Activated CD4-positive, alpha-beta memory T cell treated with anti-CD3 and anti-CD28 coated beads for 36 hours (primary cell): Measurements from ENCODE around the gene MAP2. TPM values are rescaled to one million over a fixed set of nuclear protein-coding genes. Genes with fewer than 3 reads are reported as not detected.
A peak's percentile ranks its signal among the peaks of the same experiment; 100 is the strongest.

Experiments used
- CTCF ChIA-PET: fragments of 350-600 bp; sonication (Branson Sonifier 250); formaldehyde crosslinking; loops from one replicate; lab custom pipeline; 2021; ENCODE audit warnings: antibody characterized with exemption, inconsistent platforms; lab: Charles Lee
- POLR2A ChIA-PET: fragments of 350-600 bp; sonication (Branson Sonifier 250); formaldehyde crosslinking; loops from one replicate; lab custom pipeline; 2021; ENCODE audit warnings: antibody characterized with exemption; lab: Charles Lee
- DNase-seq: peaks from one replicate; pipeline ENCODE4 v3.0.0-alpha.2; 2020
- H3K27ac Mint-ChIP-seq: one replicate; pipeline ENCODE4 v1.8.0; 2021; ENCODE audit warnings: mixed read lengths
- H3K27me3 Mint-ChIP-seq: one replicate; pipeline ENCODE4 v1.8.0; 2021; ENCODE audit warnings: mixed read lengths
- H3K36me3 Mint-ChIP-seq: one replicate; pipeline ENCODE4 v1.8.0; 2021; ENCODE audit warnings: mixed read lengths
- H3K4me1 Mint-ChIP-seq: one replicate; pipeline ENCODE4 v1.8.0; 2021; ENCODE audit warnings: low read depth, mixed read lengths
- H3K4me3 Mint-ChIP-seq: one replicate; pipeline ENCODE4 v1.8.0; 2021; ENCODE audit warnings: mild to moderate bottlenecking, mixed read lengths
- H3K9me3 Mint-ChIP-seq: one replicate; pipeline ENCODE4 v1.8.0; 2021; ENCODE audit warnings: mixed read lengths
- intact Hi-C: fragments of 100-400 bp; cut with micrococcal nuclease; formaldehyde crosslinking; loops from one replicate; pipeline ENCODE4 v1.15.1; 2023
- total RNA-seq, 2 experiments: library from RNA; stranded (reverse); gene quantifications; one replicate each; pipeline ENCODE4 v1.2.3, GENCODE V29; 2021

MAP2 gene
- total RNA-seq, 2 experiments from 2014 or later: 0.07 to 0.27 TPM

DNA sequence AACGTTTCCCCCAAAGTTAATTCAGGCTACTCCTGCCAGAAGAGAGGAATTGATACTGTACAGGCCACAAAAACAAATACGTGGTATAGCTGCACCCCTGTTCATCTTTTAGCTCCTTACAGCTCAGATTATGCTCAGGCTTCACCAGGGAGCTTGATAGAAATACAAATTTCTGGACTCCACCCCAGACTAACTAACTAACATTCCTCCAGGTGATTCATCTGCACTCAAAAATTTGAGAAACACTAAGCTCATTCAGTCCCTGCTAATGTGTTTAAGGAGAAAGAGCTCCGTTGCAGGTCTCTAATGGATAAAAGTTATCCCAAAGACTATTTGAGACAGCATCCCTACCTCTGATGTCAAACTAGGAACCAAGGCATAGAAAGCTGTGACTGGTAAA, 311.0 kb downstream of the MAP2 start:
- H3K4me3 Mint-ChIP-seq: no peak overlapping the region
- DNase-seq: no peak
- POLR2A ChIA-PET: no interaction called here
- CTCF ChIA-PET: no interaction called here
- H3K27me3 Mint-ChIP-seq: no peaks in the 10 kb centered on the region
- H3K9me3 Mint-ChIP-seq: no peaks in the 10 kb centered on the region
- H3K36me3 Mint-ChIP-seq: no peaks in the 10 kb centered on the region
- intact Hi-C loops: no loop called here
- no peaks in the 10 kb centered on the region for H3K4me1 Mint-ChIP-seq
- no peak overlapping the region for H3K27ac Mint-ChIP-seq

DNA sequence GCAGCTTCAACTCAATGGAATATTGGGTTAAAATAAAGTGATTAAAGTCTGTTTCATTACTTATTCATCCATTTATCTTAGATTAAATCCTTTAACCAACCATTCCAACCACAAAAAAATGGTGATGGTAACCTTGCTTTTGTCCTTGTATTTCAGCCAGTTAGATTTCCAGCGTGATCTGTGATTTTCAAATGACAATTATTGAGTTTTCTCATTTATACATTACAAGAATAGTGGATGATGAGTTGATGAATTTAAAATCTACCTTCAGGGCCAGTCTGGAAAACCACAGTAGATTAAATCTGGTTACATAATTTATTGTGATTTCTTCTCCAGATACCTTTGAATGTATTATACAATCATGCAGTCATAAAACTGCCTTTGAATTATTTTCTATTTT, 318.1 kb downstream of the MAP2 start:
- no peak for DNase-seq
- no peaks in the 10 kb centered on the region for H3K36me3 Mint-ChIP-seq
- no peaks in the 10 kb centered on the region for H3K4me1 Mint-ChIP-seq
- intact Hi-C loops: no loop called here
- no peaks in the 10 kb centered on the region for H3K27me3 Mint-ChIP-seq
- ChIA-PET POLR2A (no interaction called here), CTCF (no interaction called here)
- no peak overlapping the region for H3K4me3 Mint-ChIP-seq
- H3K27ac Mint-ChIP-seq: no peak overlapping the region
- no peaks in the 10 kb centered on the region for H3K9me3 Mint-ChIP-seq

DNA sequence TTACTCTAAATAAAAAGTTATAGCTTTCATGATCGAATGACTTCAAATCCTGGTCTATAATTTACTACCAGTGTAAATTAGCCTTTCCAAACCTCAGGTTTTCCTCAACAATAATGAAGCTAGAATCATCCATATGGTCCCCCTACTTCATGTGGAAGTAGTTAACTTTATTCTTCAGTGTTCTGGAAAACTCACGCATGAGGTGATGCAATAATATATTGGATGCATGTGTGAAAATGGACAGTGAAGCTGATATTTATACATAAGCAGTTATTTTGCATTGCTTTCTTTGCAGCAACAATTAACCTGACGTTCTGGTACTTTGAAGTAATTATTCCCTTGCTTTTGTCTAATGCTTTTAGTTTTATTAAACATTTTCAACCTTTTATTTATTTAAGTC, 329.2 kb downstream of the MAP2 start:
- H3K9me3 Mint-ChIP-seq: no peaks in the 10 kb centered on the region
- intact Hi-C loops: no loop called here
- CTCF ChIA-PET: no interaction called here
- H3K27ac Mint-ChIP-seq: no peak overlapping the region
- no peaks in the 10 kb centered on the region for H3K36me3 Mint-ChIP-seq
- no peak overlapping the region for H3K4me3 Mint-ChIP-seq
- POLR2A ChIA-PET: no interaction called here
- H3K4me1 Mint-ChIP-seq: no peaks in the 10 kb centered on the region
- DNase-seq: no peak
- no peaks in the 10 kb centered on the region for H3K27me3 Mint-ChIP-seq

DNA sequence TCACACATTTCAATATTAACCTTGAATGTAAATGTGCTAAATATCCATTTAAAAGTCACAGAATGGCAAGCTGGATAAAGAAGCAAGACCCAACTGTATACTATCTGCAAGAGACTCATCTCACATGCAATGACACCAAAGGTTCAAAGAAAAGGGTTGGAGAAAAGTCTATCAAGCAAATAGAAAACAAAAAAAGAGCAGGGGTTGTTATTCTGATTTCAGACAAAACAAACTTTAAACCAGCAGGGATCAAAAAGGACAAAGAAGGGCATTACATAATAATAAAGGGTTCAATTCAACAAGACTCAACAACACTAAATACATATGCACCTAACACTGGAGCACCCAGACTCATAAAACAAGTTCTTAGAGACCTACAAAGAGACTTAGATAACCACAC, 333.3 kb downstream of the MAP2 start:
- no peak for DNase-seq
- Mint-ChIP-seq H3K36me3 (no peaks in the 10 kb centered on the region), H3K4me3 (no peak overlapping the region), H3K4me1 (no peaks in the 10 kb centered on the region), H3K27me3 (no peaks in the 10 kb centered on the region), H3K27ac (no peak overlapping the region), H3K9me3 (no peaks in the 10 kb centered on the region)
- ChIA-PET POLR2A (no interaction called here), CTCF (no interaction called here)
- intact Hi-C loops: no loop called here

DNA sequence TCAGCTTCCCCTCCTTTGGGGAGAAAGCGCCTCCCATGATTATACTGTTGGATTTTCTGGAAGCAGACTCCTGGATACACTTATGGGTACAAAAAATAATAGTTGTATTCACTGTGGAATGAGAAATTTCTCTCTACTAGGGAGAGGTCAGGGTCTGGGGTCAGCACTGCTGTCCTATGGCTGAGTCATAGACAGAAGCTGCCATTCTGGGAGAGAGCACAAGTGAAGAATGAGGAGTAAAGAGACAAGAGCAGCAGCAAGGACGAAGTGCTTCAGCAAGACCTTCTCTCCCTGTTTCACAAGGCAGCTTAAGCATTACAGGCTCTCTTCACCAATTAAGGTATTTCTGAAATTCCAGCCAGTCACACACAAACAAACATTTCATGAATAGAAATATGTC, 337.7 kb downstream of the MAP2 start:
- no peaks in the 10 kb centered on the region for H3K9me3 Mint-ChIP-seq
- intact Hi-C loops: no loop called here
- no peak overlapping the region for H3K27ac Mint-ChIP-seq
- DNase-seq: no peak
- no peaks in the 10 kb centered on the region for H3K27me3 Mint-ChIP-seq
- CTCF ChIA-PET: no interaction called here
- POLR2A ChIA-PET: no interaction called here
- no peaks in the 10 kb centered on the region for H3K36me3 Mint-ChIP-seq
- no peaks in the 10 kb centered on the region for H3K4me1 Mint-ChIP-seq
- H3K4me3 Mint-ChIP-seq: no peak overlapping the region

DNA sequence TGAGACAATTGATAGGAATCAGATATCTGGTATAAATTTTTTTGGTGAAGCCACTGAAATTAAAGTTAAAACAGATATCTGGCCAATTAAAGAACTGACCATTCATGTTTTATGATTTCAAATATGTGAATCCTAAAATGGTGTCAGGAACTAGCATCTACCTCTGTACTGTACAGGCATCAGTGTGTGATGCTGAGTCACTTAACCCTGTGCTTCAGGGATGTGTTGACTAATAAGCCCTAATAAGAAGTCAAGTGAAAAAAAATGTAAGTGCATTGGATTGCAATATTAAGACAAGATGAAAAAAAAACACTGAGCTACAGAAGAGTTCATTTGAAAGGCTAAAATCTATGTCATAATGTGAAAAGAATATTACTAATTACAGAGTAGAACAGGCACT, 338.7 kb downstream of the MAP2 start:
- POLR2A ChIA-PET: no interaction called here

DNA sequence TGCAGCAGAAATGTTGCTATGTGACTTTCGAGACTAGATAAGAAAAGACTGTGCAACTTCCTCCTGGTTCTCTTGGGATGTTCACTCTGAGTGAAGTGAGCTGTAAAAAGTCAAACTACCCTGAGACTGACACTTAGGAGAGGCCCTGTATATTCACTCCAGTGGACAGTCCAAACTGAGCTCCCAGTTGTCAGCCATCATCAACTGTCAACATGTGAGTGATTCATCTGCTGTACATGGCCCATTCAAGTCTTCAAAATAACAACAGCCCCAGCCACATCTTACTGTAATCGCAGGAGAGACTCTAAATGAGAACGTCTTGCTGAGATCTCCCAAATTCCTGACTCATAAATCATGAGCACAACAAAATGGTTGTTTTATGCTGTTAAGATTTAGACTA, 339.3 kb downstream of the MAP2 start:
- no peak overlapping the region for H3K27ac Mint-ChIP-seq
- H3K36me3 Mint-ChIP-seq: no peaks in the 10 kb centered on the region
- no peak for DNase-seq
- no peaks in the 10 kb centered on the region for H3K9me3 Mint-ChIP-seq
- no peak overlapping the region for H3K4me3 Mint-ChIP-seq
- intact Hi-C loops: no loop called here
- CTCF ChIA-PET: interaction anchor here (1.5 kb wide), 1 partner anchor 436 kb away, joined by 3 read pairs; no protein-coding TSS in a partner anchor
- H3K27me3 Mint-ChIP-seq: no peaks in the 10 kb centered on the region
- POLR2A ChIA-PET: no interaction called here
- no peaks in the 10 kb centered on the region for H3K4me1 Mint-ChIP-seq

More for the DNA sequence above, 338.7 kb downstream of the MAP2 start:
- Mint-ChIP-seq H3K36me3 (no peaks in the 10 kb centered on the region), H3K27ac (no peak overlapping the region), H3K27me3 (no peaks in the 10 kb centered on the region), H3K4me3 (no peak overlapping the region), H3K4me1 (no peaks in the 10 kb centered on the region), H3K9me3 (no peaks in the 10 kb centered on the region)
- intact Hi-C loops: no loop called here
- CTCF ChIA-PET: no interaction called here
- no peak for DNase-seq

DNA sequence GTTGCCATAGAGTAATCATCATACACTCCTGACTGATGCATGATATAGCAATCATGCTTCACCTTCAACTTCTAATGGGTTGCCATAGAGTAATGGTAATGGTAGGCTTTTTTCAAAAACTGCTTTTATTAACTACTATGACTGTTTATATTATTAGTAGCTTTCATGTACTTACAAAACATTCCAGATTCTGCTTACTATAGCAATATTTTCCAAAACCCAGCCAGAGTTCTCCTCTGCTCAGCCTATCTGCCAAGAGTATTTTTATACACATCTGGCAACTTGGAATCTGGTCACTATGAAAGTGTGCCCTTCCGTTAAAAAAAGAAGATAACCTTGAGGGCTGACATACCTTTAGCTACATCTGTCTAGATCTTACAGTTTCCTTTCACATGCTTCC, 342.8 kb downstream of the MAP2 start:
- POLR2A ChIA-PET: no interaction called here
- H3K4me3 Mint-ChIP-seq: no peak overlapping the region

DNA sequence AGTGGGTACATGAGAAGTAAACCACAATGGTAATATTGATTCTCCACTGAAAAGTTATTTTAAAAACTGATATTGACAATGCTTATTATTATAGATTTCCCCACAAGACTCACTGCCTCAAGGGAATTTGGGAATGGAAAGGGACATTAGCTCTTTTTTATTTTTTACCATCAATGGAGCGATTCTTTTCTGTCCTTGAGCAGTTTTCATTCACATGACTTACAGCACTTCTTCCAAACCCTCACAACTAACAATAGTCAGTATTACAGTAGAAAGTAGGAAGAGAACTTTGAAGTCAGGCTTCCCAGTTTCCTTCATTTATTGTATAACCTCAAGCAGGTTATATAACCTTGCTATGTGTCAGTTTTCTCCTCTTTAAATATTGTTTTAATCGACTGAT, 343.5 kb downstream of the MAP2 start:
- Mint-ChIP-seq H3K4me3 (no peak overlapping the region), H3K9me3 (no peaks in the 10 kb centered on the region), H3K4me1 (peaks cover 5% of the 10 kb centered on the region), H3K27ac (no peak overlapping the region), H3K27me3 (peaks cover 9% of the 10 kb centered on the region), H3K36me3 (no peaks in the 10 kb centered on the region)
- intact Hi-C loops: no loop called here
- POLR2A ChIA-PET: no interaction called here
- no peak for DNase-seq
- CTCF ChIA-PET: no interaction called here

More for the DNA sequence above, 342.8 kb downstream of the MAP2 start:
- H3K27me3 Mint-ChIP-seq: peaks cover 9% of the 10 kb centered on the region
- CTCF ChIA-PET: no interaction called here
- DNase-seq: no peak
- no peak overlapping the region for H3K27ac Mint-ChIP-seq
- H3K36me3 Mint-ChIP-seq: no peaks in the 10 kb centered on the region
- peaks cover 5% of the 10 kb centered on the region for H3K4me1 Mint-ChIP-seq
- intact Hi-C loops: no loop called here
- no peaks in the 10 kb centered on the region for H3K9me3 Mint-ChIP-seq

DNA sequence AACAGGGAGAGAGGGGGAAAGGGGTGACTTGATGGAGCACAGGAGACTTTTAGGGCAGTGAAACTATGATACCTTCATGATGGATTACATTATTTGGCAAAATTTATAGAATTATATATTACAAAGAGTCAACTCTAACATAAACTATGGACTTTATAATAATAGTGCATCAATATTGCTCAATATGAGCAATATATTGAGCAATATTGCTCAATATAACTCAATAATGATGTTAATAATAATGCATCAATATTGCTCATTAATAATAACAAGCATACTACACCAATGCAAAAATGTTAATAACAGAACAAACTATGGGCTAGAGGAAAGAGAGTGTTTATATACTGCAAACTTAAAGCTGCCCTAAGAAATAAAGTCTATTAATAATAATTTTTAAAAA, 344.7 kb downstream of the MAP2 start:
- intact Hi-C loops: no loop called here
- Mint-ChIP-seq H3K27ac (no peak overlapping the region), H3K4me3 (no peak overlapping the region), H3K4me1 (peaks cover 5% of the 10 kb centered on the region), H3K27me3 (peaks cover 14% of the 10 kb centered on the region), H3K36me3 (no peaks in the 10 kb centered on the region), H3K9me3 (no peaks in the 10 kb centered on the region)
- DNase-seq: no peak
- POLR2A ChIA-PET: no interaction called here
- CTCF ChIA-PET: no interaction called here

DNA sequence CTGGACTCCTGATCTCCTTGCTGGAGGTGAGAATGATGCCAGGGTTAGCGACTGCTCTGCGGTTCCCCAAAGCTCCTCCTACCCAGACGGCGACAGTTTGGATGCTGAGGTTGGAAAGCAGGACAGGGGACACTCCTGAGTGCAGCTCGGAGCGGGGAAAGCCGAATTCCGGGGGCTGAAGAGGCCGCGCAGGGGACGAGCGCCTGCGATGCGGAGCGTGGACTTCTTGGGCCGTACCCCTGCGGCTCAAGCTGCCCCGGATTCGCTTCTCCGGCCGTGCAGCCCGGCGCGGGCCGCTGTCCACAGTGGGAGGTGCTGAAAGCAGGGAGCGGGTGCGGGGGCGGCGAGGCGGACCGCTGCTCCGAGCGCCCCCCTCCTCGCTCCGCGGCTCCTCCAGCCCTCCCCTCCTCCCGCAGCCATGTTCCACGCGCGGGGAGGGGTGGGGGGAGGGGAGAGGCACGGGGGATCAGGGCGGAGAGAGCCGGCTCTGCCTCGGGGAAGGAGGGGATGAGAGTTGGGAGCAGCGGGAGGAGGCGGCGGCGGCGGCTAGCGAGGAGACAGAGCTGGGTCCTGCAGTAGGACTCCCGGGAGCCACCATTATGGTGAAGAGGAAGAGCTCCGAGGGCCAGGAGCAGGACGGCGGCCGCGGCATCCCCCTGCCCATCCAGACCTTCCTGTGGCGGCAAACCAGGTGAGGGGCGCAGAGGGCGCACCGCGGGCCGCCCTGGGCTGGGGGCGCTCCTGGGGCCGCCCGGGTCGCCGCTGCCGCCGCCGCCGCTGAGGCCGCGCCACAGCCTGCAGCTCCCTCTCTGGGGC, 347.8 kb downstream of the MAP2 start, which contains the start of gene UNC80:
UNC80 (plus strand) TSS at position 359 of the 816 bp plus-strand sequence; CDS start at position 600, 241 bp downstream.
- intact Hi-C loops: no loop called here
- ChIA-PET CTCF (no interaction called here), POLR2A (no interaction called here)
- no peak within 1 kb of the TSS for H3K4me3 Mint-ChIP-seq
- no peak within 1 kb of the TSS for H3K27ac Mint-ChIP-seq
- H3K9me3 Mint-ChIP-seq: no peaks in the 10 kb centered on the region
- H3K27me3 Mint-ChIP-seq: peaks cover 18% of the 10 kb centered on the region
- peak; percentile 38 for DNase-seq
- no peaks in the 10 kb centered on the region for H3K36me3 Mint-ChIP-seq
- peaks cover 5% of the 10 kb centered on the region for H3K4me1 Mint-ChIP-seq

DNA sequence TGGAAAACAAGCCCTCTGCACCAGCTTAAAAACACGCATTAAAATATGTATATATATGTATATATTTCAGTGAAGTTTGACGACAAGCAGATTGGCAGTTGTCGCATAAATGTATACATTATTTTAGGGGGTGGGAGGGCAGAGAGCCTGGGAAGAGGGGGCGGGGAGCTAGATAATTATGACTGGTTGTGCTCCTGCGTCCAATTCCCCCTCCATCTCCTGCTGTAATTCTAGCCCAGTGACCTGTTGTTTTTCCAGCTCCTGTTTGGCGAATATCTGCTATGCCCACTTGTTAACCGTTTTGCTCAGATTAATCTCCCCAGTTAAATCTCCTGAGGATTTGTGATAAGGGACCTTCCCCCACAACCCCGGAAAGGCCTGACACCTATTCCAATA, 348.4 kb downstream of the MAP2 start:
- H3K4me3 Mint-ChIP-seq: no peak overlapping the region
- CTCF ChIA-PET: no interaction called here
- POLR2A ChIA-PET: no interaction called here
- DNase-seq: no peak
- no peaks in the 10 kb centered on the region for H3K9me3 Mint-ChIP-seq
- peaks cover 18% of the 10 kb centered on the region for H3K27me3 Mint-ChIP-seq
- H3K36me3 Mint-ChIP-seq: no peaks in the 10 kb centered on the region
- peaks cover 5% of the 10 kb centered on the region for H3K4me1 Mint-ChIP-seq
- no peak overlapping the region for H3K27ac Mint-ChIP-seq
- intact Hi-C loops: no loop called here

DNA sequence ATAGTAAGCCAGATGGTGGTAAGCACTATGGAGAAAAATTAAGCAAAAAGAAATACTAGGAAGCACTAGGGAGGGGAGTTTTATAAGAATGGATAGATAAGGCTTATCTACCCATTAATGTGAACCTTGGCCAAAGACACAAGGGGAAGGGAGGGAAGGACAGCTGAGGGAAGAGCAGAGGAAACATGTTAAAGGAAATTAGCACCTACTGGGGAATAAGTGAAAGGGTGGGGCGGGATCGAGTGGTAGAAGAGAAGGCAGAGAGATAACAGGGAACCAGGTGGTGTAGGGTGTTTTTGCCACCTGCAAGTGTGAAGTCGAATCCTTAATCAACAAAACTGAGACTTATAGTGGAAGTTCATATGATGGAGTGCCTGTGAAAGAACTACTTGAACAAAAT, 349.5 kb downstream of the MAP2 start:
- CTCF ChIA-PET: no interaction called here
- no peak for DNase-seq

More for the DNA sequence above, 349.5 kb downstream of the MAP2 start:
- Mint-ChIP-seq H3K4me3 (no peak overlapping the region), H3K27ac (no peak overlapping the region), H3K36me3 (no peaks in the 10 kb centered on the region), H3K27me3 (peaks cover 18% of the 10 kb centered on the region), H3K9me3 (no peaks in the 10 kb centered on the region), H3K4me1 (peaks cover 5% of the 10 kb centered on the region)
- intact Hi-C loops: no loop called here
- POLR2A ChIA-PET: no interaction called here
